ENCODE results near the gene ZNF765. TPM values are rescaled to one million over a fixed set of nuclear protein-coding genes. Genes with fewer than 3 reads are reported as not detected.
A peak's percentile ranks its signal among the peaks of the same experiment; 100 is the strongest.
"Not testable (repeated sequence)": the region's sequence is repeated elsewhere in the genome, so short reads cannot be mapped to it uniquely, and the experiment has no call there.

ZNF765 gene
- polyA plus RNA-seq, 3 donors from 2014 or later, result 5.2 to 13.0 (median 8.7) TPM

- DNase-seq, result no peak
- peaks cover 0 to 5% (median 2%) of the 10 kb centered on the region in 3 donors for H3K27me3 Mint-ChIP-seq (ENCODE audit: low read depth in 3 of 3)
- peaks cover 28 to 66% (median 58%) of the 10 kb centered on the region in 6 donors for H3K9me3 Mint-ChIP-seq
- no peak overlapping the region for H3K27ac Mint-ChIP-seq
- H3K4me3 Mint-ChIP-seq, result no peak overlapping the region
- peaks cover 24 to 43% (median 26%) of the 10 kb centered on the region in 3 donors for H3K36me3 Mint-ChIP-seq
- peaks cover 1 to 9% of the 10 kb centered on the region in 2 donors for H3K4me1 Mint-ChIP-seq
Measured at GRCh38 chr19:53389571-53389970, 5.4 kb upstream of the ZNF765 start.

- Mint-ChIP-seq H3K27me3 (ENCODE audit: low read depth in 3 of 3) (peaks cover 1 to 6% (median 5%) of the 10 kb centered on the region in 3 donors), H3K36me3 (peaks cover 20 to 39% (median 22%) of the 10 kb centered on the region in 3 donors), H3K27ac (no peak overlapping the region), H3K9me3 (peaks cover 26 to 62% (median 54%) of the 10 kb centered on the region in 6 donors), H3K4me3 (no peak overlapping the region), H3K4me1 (peaks cover 4 to 13% of the 10 kb centered on the region in 2 donors)
- DNase-seq, result no peak
Measured at GRCh38 chr19:53389978-53390377, 5.0 kb upstream of the ZNF765 start.

- DNase-seq, result no peak
- Mint-ChIP-seq H3K9me3 (peaks cover 6 to 18% (median 15%) of the 10 kb centered on the region in 6 donors), H3K36me3 (peaks cover 12 to 19% (median 13%) of the 10 kb centered on the region in 3 donors), H3K4me1 (peaks cover 24 to 41% of the 10 kb centered on the region in 2 donors), H3K4me3 (peak overlapping the region; percentile 96 to 99 (median 97)), H3K27me3 (ENCODE audit: low read depth in 3 of 3) (peaks cover 5 to 9% (median 6%) of the 10 kb centered on the region in 3 donors), H3K27ac (peak overlapping the region; percentile 84 to 98 (median 92))
Measured at GRCh38 chr19:53394522-53394973, 401 bp upstream of the ZNF765 start.

- H3K36me3 Mint-ChIP-seq, result peaks cover 20 to 28% (median 23%) of the 10 kb centered on the region in 3 donors
- DNase-seq; H3K27me3 Mint-ChIP-seq (ENCODE audit: low read depth in 3 of 3); H3K9me3 Mint-ChIP-seq: not testable (repeated sequence)
- peaks cover 27 to 41% of the 10 kb centered on the region in 2 donors for H3K4me1 Mint-ChIP-seq
- peak overlapping the region; percentile 84 to 98 (median 92) for H3K27ac Mint-ChIP-seq
- peak overlapping the region; percentile 96 to 99 (median 97) for H3K4me3 Mint-ChIP-seq
Measured at GRCh38 chr19:53395840-53396524, 1.0 kb downstream of the ZNF765 start.

- H3K36me3 Mint-ChIP-seq, result peaks cover 24 to 30% (median 28%) of the 10 kb centered on the region in 3 donors
- H3K9me3 Mint-ChIP-seq, result peaks cover 0 to 7% (median 3%) of the 10 kb centered on the region in 6 donors
- peaks cover 5 to 9% (median 6%) of the 10 kb centered on the region in 3 donors for H3K27me3 Mint-ChIP-seq (ENCODE audit: low read depth in 3 of 3)
- DNase-seq, result no peak
- H3K27ac Mint-ChIP-seq, result peak overlapping the region in 4 of 6 donors; percentile 24 to 94 (median 88)
- peak overlapping the region; percentile 96 to 99 (median 97) for H3K4me3 Mint-ChIP-seq
- H3K4me1 Mint-ChIP-seq, result peaks cover 27 to 41% of the 10 kb centered on the region in 2 donors
Measured at GRCh38 chr19:53396525-53396868, 1.5 kb downstream of the ZNF765 start.

- not testable (repeated sequence) for DNase-seq; H3K4me3 Mint-ChIP-seq; H3K27me3 Mint-ChIP-seq (ENCODE audit: low read depth in 3 of 3)
- peaks cover 35 to 44% (median 41%) of the 10 kb centered on the region in 3 donors for H3K36me3 Mint-ChIP-seq
- H3K4me1 Mint-ChIP-seq, result peaks cover 27 to 41% of the 10 kb centered on the region in 2 donors
- peaks cover under 1 to 17% (median 7%) of the 10 kb centered on the region in 6 donors for H3K9me3 Mint-ChIP-seq
- peak overlapping the region in 1 of 6 donors; percentile 30 for H3K27ac Mint-ChIP-seq
Measured at GRCh38 chr19:53397918-53398317, 3.0 kb downstream of the ZNF765 start.

GRCh38 chr19:53409505-53410204 lies 14.7 kb downstream of the ZNF765 start:
- no peaks in the 10 kb centered on the region for H3K4me1 Mint-ChIP-seq
- peaks cover 66 to 69% (median 68%) of the 10 kb centered on the region in 3 donors for H3K36me3 Mint-ChIP-seq
- no peak overlapping the region for H3K27ac Mint-ChIP-seq
- H3K4me3 Mint-ChIP-seq, result no peak overlapping the region
- peaks cover 63 to 97% (median 88%) of the 10 kb centered on the region in 6 donors for H3K9me3 Mint-ChIP-seq
- H3K27me3 Mint-ChIP-seq (ENCODE audit: low read depth in 3 of 3), result peaks cover 0 to under 1% (median 0%) of the 10 kb centered on the region in 3 donors
- DNase-seq, result no peak

GRCh38 chr19:53420520-53421315 lies 25.8 kb downstream of the ZNF765 start:
- H3K27me3 Mint-ChIP-seq (ENCODE audit: low read depth in 3 of 3); H3K4me1 Mint-ChIP-seq; H3K27ac Mint-ChIP-seq; H3K4me3 Mint-ChIP-seq; H3K36me3 Mint-ChIP-seq; DNase-seq: not testable (repeated sequence)
- peaks cover 16 to 37% (median 20%) of the 10 kb centered on the region in 6 donors for H3K9me3 Mint-ChIP-seq

GRCh38 chr19:53422551-53422950 lies 27.6 kb downstream of the ZNF765 start:
- Mint-ChIP-seq H3K27ac (no peak overlapping the region), H3K27me3 (ENCODE audit: low read depth in 3 of 3) (peaks cover 1 to 5% (median 1%) of the 10 kb centered on the region in 3 donors), H3K4me1 (peaks cover 0 to 2% of the 10 kb centered on the region in 2 donors), H3K4me3 (no peak overlapping the region), H3K9me3 (peaks cover 1 to 22% (median 5%) of the 10 kb centered on the region in 6 donors), H3K36me3 (peaks cover 0 to under 1% (median 0%) of the 10 kb centered on the region in 3 donors)
- no peak for DNase-seq

- not testable (repeated sequence) for H3K27me3 Mint-ChIP-seq (ENCODE audit: low read depth in 3 of 3); H3K4me3 Mint-ChIP-seq; H3K27ac Mint-ChIP-seq; H3K36me3 Mint-ChIP-seq; DNase-seq; H3K4me1 Mint-ChIP-seq
- H3K9me3 Mint-ChIP-seq, result peaks cover 0 to 18% (median 2%) of the 10 kb centered on the region in 6 donors
Measured at GRCh38 chr19:53423074-53423473, 28.1 kb downstream of the ZNF765 start.

GRCh38 chr19:53423680-53424079 lies 28.7 kb downstream of the ZNF765 start:
- peaks cover 0 to 14% (median 0%) of the 10 kb centered on the region in 6 donors for H3K9me3 Mint-ChIP-seq
- not testable (repeated sequence) for H3K36me3 Mint-ChIP-seq; H3K27ac Mint-ChIP-seq; H3K27me3 Mint-ChIP-seq (ENCODE audit: low read depth in 3 of 3); H3K4me3 Mint-ChIP-seq; DNase-seq; H3K4me1 Mint-ChIP-seq

- H3K9me3 Mint-ChIP-seq, result peaks cover 0 to 5% (median 0%) of the 10 kb centered on the region in 6 donors
- peaks cover 0 to 2% of the 10 kb centered on the region in 2 donors for H3K4me1 Mint-ChIP-seq
- peaks cover 0 to 5% (median 1%) of the 10 kb centered on the region in 3 donors for H3K27me3 Mint-ChIP-seq (ENCODE audit: low read depth in 3 of 3)
- DNase-seq, result peak; percentile 54 to 66 (median 65)
- H3K4me3 Mint-ChIP-seq, result no peak overlapping the region
- H3K36me3 Mint-ChIP-seq, result no peaks in the 10 kb centered on the region
- no peak overlapping the region for H3K27ac Mint-ChIP-seq
Measured at GRCh38 chr19:53424968-53425597, 30.1 kb downstream of the ZNF765 start.

All from immature natural killer cell (primary cell).